ENCODE data around the gene LRCH3.
"Not testable (repeated sequence)": the region's sequence is repeated elsewhere in the genome, so short reads cannot be mapped to it uniquely, and the experiment has no call there.

LRCH3 gene

DNA sequence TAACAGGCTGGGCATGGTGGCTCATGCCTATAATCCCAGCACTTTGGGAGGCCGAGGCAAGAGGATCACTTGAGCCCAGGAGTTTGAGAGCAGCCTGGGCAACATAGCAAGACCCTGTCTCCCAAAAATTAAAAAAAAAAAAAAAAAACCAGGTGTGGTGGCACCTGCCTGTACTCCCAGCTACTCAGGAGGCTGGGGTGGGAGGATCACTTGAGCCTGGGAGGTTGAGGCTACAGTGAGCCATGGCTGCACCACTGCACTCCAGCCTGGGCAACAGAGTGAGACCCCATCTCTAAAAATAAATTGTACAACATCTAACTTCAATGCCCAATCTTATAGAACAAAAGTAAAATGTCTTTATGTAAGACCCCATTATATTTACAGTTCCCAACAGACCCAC is 95.0 kb downstream of the LRCH3 start:
- not testable (repeated sequence) for DNase-seq

DNA sequence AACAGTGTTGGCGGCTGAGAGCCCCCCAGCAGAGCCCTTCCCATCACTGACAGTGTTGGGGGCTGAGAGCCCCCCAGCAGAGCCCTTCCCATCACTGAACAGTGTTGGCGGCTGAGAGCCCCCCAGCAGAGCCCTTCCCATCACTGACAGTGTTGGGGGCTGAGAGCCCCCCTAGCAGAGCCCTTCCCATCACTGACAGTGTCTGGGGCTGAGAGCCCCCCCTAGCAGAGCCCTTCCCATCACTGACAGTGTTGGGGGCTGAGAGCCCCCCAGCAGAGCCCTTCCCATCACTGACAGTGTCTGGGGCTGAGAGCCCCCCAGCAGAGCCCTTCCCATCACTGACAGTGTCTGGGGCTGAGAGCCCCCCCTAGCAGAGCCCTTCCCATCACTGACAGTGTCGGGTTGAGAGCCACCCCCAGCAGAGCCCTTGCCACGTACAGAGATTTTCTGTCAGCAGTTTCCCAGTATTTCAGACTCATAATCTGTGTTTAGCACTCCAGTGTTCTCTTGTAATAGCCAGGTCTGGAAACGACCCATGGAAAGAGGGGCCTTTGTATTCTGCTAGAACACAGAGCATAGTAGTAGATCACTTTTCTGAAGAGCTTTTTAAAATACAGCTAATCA is 96.5 kb downstream of the LRCH3 start:
- not testable (repeated sequence) for DNase-seq

DNA sequence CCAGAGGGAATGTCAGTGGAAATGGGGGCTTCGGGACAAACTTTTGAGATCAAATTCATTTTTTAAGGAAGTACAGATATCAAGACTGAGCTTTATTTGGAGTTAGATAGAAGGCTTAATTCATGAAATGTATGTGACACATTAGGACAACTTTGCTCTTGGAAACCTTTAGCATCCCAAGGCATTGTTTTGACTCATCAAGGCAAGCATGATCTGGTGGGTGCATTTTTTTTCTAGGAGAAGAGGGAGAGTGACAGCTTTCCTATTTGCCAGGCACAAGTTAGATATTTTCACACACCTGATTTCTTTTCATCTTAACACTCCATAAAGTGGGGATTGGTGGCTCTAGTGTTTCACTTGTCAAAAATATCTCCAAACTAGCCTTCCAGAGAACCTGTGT is 97.5 kb downstream of the LRCH3 start:
- no peak for DNase-seq

DNA sequence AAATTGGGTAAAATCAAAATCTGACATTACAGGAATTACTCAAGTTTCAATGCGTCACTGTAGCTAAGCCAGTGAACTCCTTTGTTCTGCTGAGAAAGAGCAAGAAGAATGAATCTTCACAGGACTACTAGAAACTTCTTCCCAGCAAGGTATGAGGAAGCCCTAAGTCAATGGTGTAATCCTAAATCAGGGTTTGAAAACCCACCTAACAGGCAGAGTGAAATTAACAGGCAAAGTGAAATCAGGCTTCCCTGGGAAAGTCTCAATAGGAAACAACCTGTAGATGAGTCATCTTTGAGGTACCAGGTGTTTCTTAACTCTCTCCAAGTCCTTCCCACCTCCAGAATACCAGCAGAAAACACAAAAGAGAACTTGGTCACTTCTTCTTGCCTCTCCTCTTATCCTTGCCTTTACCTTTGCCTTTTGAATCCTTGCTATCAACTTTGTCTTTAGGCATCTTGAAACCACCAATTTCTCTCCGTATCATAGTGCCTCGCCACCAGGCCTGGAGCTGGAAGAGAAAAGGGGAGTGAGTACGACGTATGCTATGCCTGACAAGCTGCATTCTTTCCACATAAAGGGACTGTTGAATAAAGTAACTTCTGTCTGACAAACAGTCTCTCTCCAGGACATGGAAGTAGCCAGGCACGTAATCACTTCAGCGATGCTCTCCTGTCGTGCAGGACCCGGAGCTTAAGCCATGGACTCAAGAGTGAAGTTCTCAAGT is 98.3 kb downstream of the LRCH3 start:
- DNase-seq: no peak

DNA sequence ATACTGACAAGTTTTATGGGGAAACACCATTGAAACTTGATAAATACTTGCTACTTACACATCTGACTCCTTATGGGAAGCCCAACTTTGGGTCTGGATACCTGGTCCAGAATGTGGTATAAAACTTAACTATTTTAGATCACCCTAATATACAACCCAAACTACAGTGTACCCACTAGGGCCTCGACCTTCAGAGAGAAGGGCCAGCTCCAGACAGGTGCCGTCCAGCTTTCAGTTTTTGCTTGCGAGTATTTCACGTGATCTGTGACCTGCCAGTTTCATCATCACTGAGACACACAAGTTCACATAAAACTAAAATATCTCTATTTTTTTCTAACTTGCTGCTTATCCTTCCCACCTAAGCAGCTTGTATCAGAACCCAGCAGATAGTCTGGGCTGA is 99.6 kb downstream of the LRCH3 start:
- no peak for DNase-seq

DNA sequence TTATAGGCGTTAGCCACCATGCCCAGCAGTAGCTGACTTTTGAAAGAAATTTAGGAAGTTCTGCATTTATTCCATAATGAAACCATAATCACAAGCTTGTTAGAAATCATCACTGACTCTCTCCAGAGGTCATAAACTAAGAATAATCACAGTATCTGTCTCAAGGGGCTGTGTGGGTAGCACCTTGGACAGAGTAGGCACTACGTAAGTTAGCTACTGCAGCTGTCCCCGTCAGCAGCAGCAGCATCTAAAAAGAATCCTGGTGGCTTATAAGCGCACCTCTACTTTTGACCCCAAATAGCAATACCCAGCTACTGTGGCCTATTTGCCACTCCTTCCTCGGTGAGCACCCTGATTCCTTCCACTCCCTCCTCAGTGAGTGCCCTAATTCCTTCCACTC is 101.1 kb downstream of the LRCH3 start:
- DNase-seq: no peak

DNA sequence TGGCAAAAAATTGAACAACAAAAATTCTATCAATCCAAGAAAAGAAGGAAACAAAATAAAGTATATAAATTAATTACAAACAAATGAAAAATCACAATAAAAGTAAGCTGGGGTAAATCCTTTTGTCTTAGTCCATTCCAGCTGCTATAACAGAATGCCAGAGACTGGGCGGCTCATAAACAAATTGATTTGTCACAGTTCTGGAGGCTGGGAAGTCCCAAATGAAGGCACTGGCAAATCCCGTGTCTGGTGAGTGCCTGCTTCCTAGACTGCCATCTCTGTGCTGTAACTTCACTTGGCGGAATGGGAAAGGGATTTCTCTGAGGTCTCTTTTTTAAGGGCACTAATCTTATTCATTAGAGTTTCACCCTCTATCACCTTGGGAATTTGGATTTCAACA is 105.4 kb downstream of the LRCH3 start:
- no peak for DNase-seq

DNA sequence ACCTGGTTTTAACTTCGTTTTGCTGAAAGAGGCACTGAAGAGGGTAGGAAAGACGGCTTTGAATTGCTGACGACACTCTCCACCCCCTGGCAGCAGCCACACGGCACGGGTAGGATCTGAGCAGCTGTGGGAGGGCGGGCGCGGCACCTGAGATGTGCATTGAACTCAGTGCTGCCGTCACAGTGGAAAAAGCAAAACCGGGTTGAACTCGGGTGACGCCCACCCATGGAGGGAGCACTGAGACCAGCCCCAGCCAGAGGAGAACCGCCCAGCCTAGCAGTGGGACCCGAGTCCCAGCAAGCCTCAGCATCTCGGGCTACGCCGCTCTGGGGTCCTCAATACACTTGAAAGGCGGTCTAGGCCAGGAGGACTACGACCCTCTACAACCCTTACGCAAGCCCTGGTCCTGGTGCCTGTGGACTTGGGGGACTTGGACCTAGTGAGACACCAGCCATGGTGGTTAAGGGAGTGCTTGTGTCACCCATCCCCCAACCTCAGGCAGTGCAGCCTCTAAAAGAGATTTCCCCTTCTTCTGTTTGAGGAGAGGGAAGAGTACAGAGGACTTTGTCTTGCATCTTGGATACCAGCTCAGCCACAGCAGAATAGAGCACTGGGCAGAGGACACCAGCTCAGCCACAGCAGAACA is 108.9 kb downstream of the LRCH3 start:
- no peak for DNase-seq

DNA sequence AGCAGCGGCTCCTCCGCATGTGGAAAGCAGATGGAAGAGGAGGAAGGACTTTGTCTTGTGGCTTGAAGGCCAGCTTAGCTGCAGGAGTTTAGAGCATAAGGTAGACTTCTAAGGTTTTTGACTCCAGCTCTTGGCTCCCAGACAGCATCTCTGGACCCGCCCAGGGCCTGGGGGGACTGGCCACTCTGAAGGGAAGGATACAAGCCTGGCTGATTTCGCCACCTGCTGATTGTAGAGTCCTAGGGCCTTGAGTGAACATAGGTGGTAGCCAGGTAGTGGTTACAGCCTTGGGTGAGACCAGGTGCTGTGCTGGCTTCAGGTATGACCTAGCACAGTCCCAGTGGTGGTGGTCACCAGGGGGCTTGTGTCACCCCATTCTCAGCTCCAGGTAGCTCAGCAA is 110.6 kb downstream of the LRCH3 start:
- no peak for DNase-seq

DNA sequence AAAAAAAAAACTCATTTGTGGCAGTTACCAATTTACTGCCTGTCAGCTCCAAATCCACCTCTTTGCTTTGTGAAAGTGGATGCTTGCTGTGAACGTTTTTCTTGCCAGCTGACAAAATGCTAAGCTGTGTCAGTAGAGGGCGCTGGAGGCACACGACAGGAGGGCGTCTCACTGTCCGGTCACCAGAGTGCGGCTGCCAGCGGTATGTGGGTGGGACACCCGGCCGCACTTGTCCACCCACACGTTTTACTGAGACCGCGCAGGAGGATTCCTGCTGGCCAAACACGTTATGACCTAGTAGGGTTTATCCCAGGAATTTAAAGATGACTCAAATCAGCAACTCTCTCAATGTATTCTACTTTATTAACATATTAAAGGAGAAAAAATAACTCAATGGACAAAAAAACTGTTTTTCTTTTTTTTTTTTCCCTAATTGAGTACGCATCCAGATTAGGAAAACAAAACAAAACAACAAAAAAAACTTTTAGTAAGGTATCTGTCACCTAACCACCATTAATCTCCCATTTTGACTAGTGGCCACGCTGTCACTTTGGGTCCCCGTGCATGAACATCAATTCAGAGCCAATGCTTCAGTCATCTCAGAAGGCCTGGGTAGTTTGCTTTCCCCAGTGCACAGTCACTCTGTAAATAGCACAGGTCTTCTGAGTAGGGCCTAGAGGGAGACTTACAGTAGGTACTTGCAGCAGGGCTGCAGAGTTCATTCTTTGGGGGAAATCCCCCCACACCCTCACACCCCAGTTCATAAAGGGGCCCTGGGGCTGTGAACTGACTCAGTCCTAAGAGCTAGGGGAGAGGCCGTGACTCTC is 115.2 kb downstream of the LRCH3 start:
- DNase-seq: peak; percentile 48

DNA sequence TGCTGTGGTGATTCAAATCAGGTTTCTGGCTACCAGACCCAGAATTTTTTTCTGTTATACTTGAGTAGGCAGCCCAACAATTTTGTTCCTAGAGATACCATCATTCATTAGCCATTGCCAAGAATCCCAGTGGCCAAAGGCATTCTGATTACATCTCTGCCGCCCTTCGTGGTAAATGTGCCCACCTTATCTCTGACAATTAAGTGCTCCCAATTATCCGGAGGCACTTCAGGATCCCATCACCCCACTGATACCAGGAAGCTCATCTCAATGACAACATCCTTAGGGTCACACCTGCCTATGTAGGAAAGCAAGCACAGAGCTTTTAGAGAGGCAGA is 115.8 kb downstream of the LRCH3 start:
- no peak for DNase-seq

DNA sequence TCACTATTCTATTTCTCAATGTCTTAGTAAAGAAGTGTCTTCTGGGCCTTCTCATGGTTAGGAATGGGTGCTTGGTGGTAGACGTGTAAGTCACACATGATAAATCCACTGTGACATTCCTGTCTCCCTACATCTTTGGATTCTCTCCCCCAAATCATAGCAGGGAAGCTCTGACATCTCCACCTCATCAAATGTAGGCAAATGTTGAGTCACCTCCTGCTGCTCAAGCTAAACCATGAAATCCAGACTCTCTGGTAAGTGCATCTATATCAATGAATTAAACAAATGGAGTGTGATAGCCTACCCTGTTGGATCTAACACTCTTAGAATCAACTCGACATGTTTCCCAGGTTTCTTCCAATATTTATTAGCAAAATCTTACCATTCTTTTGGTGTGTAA is 116.1 kb downstream of the LRCH3 start:
- no peak for DNase-seq

DNA sequence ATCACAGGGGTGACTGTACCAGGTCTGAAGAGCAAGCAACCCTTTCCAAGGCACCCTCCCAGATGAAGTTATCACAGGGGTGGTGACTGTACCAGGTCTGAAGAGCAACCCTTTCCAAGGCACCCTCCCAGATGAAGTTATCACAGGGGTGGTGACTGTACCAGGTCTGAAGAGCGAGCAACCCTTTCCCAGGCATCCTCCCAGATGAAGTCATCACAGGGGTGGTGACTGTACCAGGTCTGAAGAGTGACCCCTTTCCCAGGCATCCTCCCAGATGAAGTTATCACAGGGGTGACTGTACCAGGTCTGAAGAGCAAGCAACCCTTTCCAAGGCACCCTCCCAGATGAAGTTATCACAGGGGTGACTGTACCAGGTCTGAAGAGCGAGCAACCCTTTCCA is 117.5 kb downstream of the LRCH3 start:
- not testable (repeated sequence) for DNase-seq

DNA sequence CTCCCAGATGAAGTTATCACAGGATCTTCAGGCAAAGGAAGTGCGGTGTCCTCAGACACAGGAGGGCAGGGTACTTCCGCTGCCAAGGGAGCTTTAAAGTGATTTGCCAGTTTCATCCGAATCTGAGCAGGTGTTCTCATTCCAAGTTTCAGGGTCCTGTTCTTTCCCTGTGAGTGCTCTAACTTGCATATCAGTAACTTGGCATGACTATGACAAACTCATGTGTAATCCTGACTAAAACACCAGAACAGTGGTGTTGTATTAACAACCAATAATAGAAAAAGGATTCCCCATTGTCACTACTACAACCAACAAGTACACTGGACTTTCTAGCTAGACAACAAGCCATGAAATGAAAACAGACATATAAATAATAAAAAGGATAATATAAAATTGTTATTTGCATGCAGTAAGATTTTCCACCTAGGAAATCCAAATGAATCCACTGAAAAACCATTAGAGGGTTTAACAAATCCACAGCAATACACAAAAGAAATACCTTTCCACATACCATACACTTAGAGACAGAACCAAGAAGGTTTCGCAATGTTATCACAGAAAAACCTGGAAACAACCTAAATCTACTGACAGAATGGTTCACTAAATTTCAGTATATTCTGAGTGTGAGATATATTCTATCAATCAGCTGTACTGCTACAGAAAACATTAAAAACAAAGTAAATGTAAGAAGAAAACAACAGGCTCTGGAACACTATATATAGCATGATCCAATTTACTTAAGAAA is 118.1 kb downstream of the LRCH3 start:
- no peak for DNase-seq

DNA sequence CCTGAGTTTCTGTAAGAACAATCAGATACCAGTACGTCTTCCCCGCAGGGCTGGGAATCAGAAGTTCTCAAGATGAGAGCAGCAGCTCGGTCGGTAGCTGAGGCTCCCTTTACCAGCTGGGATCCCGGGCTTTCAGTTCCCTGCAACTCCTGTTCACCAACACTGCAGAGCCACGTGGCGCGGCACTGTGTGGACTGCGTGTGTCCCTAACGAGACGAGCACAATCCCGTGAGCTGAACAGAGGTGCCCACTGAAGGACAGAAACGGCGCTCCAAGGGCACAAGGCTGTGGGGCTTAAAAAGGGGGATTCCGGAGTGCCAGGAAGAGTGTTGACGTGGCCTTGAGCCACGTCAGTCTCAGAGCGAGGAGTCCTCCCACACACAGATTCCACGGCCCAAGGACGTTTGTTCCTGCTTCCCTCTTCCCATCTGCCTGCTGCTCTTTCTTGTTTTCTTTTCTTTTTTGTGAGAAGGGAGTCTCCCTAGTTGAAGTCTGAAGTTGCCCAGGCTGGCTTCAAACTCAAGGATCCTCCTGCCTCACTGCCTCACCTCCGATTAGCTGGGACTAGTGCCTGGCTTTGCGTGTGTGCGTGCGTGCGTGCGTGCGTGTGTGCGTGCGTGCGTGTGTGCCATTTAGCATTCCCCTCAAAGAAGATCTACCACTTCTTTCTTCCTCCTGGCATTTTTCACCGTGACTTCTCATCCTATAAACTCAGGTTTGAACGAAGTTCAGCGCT is 121.9 kb downstream of the LRCH3 start:
- DNase-seq: no peak

DNA sequence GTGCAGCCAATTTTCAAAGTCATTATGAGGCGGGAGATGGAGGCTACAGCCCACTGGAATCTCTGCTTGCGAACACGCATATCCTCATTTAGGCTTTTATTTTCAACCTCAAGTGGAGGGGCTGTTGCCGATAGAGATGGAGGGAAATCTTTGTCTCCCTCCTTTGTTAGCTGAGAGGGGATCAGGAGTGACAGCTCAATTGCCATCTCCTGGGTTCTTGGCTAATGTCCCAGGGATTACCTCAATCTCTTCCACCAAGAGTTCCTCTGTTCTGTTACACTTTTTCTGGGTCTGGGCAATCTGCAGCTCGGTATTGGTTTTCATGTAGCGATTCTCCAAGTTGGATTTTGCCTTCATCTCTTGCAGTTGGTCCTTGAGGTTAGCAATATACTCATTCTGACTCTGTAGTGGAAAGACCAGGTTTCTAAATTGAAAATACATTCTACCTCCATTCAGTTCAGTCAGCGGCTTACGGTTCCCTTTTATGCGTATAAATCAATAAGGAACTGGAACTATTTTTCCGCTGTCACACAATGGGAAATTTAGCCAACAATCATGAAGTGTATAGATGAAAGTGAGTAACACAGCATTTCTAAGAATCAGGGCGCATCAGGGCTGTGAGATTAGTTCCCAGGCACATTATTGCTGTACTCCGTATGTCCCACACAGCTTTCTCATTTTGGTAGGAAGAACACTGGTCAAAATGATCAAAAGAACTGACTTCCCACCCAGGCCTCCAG is 122.8 kb downstream of the LRCH3 start:
- DNase-seq: no peak

DNA sequence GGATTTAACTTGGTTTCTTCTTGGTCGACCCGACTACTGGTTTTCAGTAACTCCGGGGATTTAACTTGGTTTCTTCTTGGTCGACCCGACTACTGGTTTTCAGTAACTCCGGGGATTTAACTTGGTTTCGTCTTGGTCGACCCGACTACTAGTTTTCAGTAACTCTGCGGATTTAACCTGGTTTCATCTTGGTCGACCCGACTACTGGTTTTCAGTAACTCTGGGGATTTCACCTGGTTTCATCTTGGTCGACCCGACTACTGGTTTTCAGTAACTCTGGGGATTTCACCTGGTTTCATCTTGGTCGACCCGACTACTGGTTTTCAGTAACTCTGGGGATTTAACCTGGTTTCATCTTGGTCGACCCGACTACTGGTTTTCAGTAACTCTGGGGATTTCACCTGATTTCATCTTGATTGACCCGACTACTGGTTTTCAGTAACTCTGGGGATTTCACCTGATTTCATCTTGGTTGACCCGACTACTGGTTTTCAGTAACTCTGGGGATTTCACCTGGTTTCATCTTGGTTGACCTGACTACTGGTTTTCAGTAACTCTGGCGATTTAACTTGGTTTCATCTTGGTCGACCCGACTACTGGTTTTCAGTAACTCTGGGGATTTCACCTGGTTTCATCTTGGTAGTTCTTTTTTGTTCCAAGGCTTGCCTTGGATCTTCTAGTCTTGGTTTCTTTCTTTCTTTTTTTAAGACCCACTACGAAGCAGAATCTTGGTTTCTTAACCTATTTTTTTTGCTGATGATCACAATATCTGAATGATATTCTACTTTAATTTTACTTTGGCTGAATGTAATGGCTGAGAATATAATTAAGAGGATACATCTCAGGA is 130.6 kb downstream of the LRCH3 start:
- DNase-seq: not testable (repeated sequence)

DNA sequence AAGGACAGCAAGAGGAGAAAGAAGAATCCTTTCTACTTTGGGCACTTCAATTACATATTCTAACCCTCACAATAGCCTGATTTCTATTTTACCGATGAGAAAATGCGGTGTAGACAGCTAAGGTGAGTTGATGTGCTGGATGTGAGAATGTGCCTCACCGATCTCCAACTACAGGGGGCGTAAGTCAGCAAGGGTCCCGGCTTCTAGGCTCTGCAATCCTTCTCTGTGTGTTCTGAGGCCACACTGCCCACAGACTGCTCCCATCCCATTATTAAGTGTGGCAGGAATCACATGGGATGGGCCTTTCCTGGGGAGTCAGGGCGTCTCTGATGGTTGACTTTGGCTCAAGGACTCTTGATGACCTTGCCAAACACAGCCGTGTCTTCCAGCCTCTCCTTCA is 135.4 kb downstream of the LRCH3 start:
- DNase-seq: no peak

DNA sequence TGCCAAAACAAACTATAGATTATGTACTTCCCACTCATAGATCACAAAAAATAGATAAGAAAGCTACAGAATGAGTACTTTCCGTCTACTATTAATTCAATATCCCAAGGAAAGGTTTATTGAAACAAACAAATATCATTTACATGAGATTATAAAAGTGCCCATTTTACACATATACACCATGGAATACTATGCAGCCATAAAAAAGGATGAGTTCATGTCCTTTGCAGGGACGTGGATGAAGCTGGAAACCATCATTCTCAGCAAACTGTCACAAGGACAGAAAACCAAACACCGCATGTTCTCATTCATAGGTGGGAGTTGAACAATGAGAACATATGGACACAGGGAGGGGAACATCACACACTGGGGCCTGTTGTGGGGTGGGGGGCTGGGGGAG is 136.5 kb downstream of the LRCH3 start:
- not testable (repeated sequence) for DNase-seq

DNA sequence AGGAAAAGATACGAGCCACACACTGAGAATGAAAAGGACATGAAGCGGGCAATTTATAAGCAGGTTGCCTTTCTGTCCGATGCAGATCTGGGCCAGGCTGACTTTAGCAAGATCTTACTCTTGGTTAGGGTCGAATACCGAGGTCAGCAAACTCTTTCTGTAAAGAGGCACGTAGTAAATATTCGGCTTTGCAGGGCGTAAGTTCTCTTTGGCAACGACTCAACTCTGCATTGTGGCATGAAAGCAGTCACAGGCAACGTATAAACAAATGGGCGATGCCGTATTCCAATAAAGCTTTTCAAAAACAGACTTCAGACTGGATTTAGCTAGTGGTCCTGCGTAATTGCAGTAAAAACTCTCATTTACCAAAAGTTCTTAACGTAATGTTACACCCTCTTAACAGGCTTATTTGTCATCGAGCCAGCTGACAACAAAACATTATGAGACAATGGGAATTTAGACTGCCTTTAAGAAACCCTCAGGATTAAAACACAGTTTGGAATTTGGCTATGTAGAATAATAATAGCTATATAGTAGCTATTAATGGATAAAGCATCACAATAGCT is 145.8 kb downstream of the LRCH3 start:
- no peak for DNase-seq

Measured in right kidney (tissue), 1 donor.